Mesodermal cell (in vitro differentiated cells): ENCODE data around the gene SNX8.

ENCODE experiments used
- H3K27ac ChIP-seq: 2 replicates; pipeline ENCODE4 v1.7.0; 2013; ENCODE audit warnings: mild to moderate bottlenecking, low read depth, low read length, moderate library complexity; ENCODE audit not compliant: severe bottlenecking
- H3K36me3 ChIP-seq: 2 replicates; pipeline ENCODE4 v1.7.1; 2013; ENCODE audit warnings: mild to moderate bottlenecking, low read length, moderate library complexity; ENCODE audit not compliant: control insufficient read depth, insufficient read depth
- H3K4me1 ChIP-seq: one replicate; pipeline ENCODE4 v1.7.1; 2013; ENCODE audit warnings: mild to moderate bottlenecking, low read length; ENCODE audit not compliant: insufficient read depth, control insufficient read depth, poor library complexity, severe bottlenecking
- H3K4me3 ChIP-seq: 2 replicates; pipeline ENCODE4 v1.7.0; 2013; ENCODE audit warnings: low read length, control low read depth, mild to moderate bottlenecking; ENCODE audit not compliant: insufficient read depth, poor library complexity, severe bottlenecking; ENCODE audit errors: extremely low read depth
- H3K9me3 ChIP-seq: 2 replicates; pipeline ENCODE4 v1.7.1; 2013; ENCODE audit warnings: mild to moderate bottlenecking, low read length, moderate library complexity; ENCODE audit not compliant: control insufficient read depth
- WGBS, 2 experiments: methylation state at CpG; one replicate each; pipeline ENCODE4 v1.1.5; 2013; ENCODE audit warnings: missing lambda C conversion rate in 2 of 2; ENCODE audit not compliant: insufficient coverage in 2 of 2; 5-methylcytosine and 5-hydroxymethylcytosine counted together

Gene SNX8

GRCh38 chr7:2202901-2203765 lies 111.1 kb downstream of the SNX8 start:
- WGBS, 2 experiments = 92 to 93% methylated on average over 11 to 13 of the region's 20 CpGs
- Histone ChIP-seq H3K27ac (peak overlapping the region; percentile 36), H3K4me3 (no peak overlapping the region), H3K9me3 (no peaks in the 10 kb centered on the region), H3K36me3 (peaks cover 50% of the 10 kb centered on the region), H3K4me1 (peaks cover 16% of the 10 kb centered on the region)

- 91 to 94% methylated on average over 14 of the region's 14 CpGs for WGBS, 2 experiments
- H3K4me1 ChIP-seq = peaks cover 16% of the 10 kb centered on the region
- H3K9me3 ChIP-seq = no peaks in the 10 kb centered on the region
- H3K36me3 ChIP-seq = peaks cover 48% of the 10 kb centered on the region
- no peak overlapping the region for H3K27ac ChIP-seq
- H3K4me3 ChIP-seq = no peak overlapping the region
Measured at GRCh38 chr7:2202361-2202761, 111.9 kb downstream of the SNX8 start.
